Measurements from ENCODE around the gene VWA1.
"Not testable (repeated sequence)": the region's sequence is repeated elsewhere in the genome, so short reads cannot be mapped to it uniquely, and the experiment has no call there.

Gene VWA1

DNA sequence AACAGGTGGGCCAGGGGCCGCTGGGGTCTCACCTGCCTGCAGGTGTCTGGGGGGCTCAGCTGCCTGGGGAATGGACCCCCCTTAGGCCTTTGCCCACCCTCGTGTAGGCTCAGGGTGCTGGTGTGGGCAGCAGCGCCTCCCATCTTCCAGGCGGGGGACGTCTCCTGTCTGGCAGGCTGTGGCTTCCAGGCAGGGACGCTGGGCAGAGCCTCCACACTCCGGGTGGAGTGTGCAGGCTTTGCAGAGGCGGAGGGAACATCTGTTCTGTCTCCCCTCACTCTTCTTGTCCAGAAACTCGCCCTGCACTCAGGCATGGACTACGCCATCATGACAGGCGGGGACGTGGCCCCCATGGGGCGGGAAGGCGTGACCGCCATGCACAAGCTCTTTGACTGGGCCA, 20.4 kb downstream of the VWA1 start:
- not testable (repeated sequence) for DNase-seq (ENCODE audit: low spot score)

DNA sequence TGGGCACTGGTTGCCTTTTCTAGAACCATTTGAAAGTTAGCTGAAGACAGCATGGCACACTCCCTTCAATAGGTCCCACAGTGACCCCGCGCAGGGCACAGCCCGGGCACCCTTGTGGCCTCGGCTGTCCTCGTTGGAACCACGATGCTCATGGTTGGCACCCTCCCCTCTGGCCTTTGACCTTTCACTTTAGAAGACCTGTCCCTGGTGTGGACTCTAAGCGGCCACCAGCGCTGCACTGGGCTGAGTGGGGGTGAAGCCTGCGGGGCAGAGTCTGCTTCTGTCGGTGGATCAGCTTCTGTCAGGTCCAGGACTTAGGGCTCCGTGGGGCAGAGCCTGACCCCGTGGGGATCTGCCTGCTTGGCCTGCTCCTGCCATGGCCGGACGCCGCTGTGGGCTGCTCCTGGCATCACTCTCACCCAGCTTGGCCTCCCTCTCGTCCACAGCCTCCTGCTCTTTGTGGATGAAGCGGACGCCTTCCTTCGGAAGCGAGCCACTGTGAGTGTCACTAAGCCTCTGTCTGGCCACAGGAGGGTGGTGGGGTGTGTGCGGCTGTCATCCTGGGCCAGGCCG, 21.3 kb downstream of the VWA1 start:
- not testable (repeated sequence) for DNase-seq (ENCODE audit: low spot score)

DNA sequence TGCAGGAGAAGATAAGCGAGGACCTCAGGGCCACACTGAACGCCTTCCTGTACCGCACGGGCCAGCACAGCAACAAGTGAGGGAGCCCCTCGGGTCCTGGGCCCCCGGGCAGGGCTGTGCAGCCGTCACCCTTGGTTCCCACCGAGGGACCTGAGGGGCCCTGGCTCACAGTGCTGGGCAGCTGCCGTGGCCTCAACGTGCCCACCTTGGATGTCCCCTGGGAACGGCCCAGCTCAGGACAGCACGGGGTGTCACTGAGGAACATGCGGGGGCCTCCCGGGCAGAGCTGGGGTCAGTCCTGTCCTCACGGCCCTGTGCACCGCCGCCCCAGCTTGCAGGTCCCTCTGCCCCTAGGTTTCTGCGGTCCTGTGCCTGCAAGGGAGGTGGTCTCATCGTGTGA, 23.7 kb downstream of the VWA1 start:
- not testable (repeated sequence) for DNase-seq (ENCODE audit: low spot score)

DNA sequence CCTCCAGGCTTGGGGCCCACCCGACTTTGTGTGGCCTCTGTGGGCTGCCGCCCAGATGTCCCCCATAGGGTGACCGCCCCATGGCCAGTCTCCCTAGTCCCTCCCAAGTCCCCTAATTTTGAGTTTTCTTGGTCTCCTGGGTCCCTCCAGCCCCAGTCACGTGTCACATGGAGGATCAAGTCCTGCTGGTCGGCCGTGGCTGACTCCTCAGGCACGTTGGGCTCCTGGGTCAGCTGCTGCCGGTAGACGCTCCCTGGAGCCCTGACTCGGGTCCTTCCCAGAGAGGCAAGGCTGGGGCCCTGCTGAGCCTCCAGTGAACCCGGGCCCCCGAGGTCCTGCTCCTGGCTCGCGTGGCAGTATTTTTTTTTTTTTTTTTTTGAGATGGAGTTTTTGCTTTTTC, 24.2 kb downstream of the VWA1 start:
- not testable (repeated sequence) for DNase-seq (ENCODE audit: low spot score)

DNA sequence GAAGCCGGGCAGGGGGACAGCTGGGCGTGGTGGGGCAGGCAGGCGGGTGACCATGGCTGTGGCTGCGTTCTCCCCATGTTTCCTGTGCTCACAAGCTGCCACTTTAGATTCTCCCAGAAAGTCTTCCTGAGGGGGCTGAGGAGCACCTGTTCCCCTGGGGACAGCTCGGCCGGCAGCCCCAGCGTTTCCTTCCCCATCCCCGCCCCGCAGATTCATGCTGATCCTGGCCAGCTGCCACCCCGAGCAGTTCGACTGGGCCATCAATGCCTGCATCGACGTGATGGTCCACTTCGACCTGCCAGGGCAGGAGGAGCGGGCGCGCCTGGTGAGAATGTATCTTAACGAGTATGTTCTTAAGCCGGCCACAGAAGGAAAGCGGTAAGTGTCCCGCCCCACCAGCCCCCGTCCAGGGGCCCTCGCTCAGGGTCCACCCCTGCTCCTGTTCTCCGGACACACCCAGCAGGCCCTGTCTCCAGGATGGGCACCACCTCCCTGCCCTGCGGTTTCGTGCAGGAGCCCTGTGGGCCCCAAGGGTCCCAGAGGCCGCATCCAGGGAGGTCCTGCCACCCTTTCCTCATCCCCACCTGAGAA, 25.1 kb downstream of the VWA1 start:
- DNase-seq (ENCODE audit: low spot score), result no peak

DNA sequence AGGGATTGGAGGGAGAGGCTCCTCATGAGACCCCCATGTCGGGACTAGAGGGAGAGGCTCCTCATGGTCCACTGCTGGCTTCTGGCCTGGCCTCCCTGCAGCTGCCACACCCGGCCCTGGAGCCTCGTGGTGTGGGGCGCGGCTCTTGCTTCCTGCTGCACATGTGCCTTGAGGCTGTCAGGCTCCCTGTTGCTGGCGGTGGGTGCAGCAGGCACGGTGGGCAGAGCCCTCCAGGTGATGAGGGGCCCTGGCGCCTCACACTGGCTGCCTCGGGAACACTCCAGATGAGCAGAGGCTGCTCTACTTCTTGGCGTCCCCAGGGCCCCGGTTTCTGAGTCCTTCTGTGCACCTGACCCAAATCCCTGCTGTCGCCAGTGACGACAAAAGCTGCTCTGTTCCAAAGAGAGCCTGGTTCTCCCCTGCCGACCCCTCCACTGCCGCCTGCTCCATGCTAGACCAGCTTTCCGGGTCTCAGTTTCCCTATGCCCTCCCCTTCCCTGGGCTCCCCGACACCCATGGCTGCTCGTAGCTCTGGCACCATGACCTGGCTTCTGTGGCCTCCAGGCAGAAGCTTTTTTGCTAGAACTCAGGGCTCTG, 26.3 kb downstream of the VWA1 start:
- DNase-seq (ENCODE audit: low spot score), result no peak

DNA sequence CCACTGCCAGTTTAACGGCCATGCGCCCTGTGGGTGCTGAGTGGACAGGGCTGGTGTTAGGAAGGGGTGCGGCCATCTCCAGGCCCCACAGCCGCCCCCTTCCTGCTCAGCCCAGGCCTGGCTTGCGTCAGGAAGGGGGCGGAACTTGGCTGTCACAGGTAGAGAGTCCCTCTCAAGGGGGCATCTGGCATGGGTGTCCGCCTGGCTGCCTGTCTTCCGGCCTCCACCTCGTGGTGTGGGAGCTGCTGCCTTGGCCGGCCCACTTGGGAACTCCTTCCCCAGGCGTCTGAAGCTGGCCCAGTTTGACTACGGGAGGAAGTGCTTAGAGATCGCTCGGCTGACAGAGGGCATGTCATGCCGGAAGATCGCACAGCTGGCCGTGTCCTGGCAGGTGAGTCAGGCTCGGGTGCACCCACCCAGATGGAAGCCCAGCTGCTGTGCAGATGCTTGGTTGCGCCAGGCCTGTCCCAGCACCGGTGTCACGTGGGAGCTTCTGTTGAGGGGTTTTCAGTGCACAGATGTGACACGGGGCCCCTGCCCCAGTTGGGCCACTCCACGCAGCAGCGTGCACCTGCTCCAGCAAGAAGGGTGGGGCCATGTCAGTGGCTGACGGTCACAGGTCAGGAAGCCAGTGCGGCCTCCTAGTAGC, 27.0 kb downstream of the VWA1 start:
- no peak for DNase-seq (ENCODE audit: low spot score)

DNA sequence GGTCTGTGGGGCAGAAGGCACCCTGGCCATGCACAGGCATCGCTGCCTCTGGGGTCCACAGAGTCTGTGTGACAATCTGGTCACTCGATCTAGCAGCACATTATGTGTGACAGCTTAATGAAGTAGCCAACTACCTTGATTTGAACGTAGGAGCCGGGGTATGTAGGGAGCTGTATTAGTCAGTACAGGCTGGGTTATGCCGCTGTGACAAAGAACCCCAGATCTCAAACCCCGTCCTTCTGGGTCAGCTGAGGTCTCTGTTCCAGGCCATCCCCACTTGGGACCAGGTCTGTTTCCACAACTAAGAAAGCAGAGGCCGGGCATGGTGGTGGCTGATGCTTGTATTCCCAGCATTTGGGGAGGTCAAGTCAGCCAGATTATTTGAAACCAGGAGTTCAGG, 27.8 kb downstream of the VWA1 start:
- no peak for DNase-seq (ENCODE audit: low spot score)

DNA sequence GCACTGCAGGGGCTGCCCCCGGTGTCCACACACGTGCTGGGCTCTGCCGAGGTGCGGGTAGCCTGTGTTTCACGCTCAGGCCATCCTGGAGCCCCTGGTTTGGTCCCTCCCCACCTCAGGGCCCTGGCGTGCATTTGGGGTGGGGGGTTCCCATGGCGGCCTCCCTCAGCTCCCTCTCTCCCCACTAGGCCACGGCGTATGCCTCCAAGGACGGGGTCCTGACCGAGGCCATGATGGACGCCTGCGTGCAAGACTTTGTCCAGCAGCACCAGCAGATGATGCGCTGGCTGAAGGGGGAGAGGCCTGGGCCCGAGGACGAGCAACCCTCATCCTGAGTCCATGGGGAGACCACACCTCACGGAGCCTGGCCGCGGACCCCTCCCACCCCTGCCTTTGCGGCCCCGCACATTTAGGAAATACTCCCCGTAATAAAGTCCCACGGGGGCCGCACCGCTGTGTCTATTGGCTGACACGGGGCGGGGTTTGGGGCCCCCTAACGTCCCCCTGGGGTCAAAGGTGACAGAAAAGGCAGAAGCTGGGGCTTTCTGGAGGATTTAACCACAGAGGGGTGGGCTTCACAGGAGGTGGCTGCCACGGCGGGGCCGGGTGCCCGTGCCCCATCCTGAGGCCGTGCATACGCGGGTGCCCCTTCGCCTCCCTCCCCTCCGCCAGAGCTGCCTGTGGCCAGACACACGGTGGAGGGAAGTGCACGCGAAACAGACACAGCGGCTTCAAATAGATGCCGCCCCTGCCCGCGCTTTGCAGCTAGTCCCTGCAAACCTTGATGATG, 32.9 kb downstream of the VWA1 start:
- not testable (repeated sequence) for DNase-seq (ENCODE audit: low spot score)

DNA sequence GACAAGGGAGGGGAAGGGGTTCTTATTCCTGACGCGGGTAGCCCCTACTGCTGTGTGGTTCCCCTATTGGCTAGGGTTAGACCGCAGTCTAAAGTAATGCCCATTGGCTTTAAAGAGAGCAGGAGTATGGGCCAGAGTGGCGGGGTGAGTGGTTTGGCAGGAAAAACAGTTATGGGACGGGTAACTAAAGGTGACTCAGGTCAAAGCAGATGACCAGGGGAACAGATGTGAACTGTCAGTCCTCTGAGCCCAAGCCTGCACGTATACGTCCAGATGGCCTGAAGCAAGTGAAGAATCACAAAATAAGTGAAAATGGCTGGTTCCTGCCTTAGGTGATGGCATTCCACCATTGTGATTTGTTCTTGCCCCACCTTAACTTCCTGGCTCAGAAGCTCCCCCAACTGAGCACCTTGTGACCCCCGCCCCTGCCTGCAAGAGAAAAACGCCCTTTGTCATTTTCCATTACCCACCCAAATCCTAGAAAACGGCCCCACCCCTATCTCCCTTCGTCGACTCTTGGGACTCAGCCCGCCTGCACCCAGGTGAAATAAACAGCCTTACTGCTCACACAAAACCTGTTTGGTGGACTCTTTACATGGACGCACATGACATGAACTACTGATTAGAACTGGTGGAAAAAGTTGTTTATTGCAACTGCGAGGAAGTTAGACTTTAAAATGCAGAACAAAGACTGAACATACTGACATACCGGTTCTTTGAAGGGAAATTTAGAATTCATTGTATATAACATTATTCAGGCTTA, 35.3 kb downstream of the VWA1 start:
- no peak for DNase-seq (ENCODE audit: low spot score)

DNA sequence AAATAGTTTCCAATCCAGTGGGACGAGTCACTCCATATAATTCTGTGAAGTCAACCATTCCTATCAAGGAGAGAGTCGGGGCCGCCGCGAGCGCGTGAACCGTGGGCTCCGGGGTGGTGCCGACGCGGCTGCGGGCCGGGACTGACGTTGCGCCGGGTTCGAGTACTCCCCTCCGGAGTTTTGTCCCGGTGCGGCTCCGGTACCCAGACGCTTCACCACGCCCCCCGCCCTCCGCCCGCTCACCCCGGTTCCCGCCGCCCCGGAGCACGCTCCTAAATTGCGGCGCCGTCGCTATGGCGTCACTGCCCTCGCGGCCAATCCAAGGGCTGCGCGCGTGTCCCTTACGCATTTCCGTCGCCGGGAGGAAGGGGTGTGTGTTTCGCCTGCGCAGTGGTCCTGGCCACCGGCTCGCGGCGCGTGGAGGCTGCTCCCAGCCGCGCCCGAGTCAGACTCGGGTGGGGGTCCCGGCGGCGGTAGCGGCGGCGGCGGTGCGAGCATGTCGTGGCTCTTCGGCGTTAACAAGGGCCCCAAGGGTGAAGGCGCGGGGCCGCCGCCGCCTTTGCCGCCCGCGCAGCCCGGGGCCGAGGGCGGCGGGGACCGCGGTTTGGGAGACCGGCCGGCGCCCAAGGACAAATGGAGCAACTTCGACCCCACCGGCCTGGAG, 36.0 kb downstream of the VWA1 start, which contains the start of gene ATAD3B:
Gene ATAD3B (plus strand): TSS at position 377 of the 664 bp plus-strand sequence. CDS start 120 bp downstream, at position 497.
- peak; percentile 89 for DNase-seq (ENCODE audit: low spot score)

DNA sequence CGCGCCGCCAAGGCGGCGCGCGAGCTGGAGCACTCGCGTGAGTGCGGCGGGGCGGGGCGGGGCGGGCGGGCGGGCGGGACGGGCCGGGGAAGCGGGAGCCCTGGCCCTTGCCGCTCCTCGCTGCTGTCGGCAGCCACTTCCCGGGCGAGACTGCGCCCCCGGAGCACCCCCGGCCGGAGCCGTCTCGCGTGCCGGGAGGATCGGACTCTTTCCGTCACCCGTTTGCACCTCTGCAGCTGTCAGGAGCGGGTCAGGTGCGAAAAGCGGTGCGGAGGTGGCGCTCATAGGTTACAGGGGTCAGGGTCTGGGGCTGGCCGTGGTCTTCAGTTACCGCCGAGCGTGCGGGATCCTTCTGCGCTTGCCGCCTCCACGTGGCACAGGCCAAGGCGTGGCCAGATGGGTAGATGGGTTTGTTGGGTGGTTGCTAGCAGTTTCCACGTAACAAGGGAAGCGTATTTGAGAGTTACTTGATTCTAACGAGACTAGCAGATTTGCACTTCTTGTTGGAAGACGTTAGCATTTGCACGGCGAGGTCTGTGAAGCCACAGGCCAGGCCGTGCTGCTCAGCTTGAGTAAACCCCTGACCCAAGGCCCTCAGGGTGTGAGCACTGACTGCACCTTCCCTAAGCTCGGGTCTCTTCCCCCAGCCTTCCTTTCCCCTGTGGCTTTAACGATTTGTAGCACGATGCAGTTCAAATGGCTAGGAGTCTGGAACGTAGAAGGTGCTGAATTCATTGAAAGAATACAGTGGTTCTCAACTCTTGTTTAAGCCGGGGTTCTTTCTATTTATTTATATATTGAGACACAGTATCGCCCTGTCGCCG, 36.8 kb downstream of the VWA1 start:
- DNase-seq (ENCODE audit: low spot score), result not testable (repeated sequence)

DNA sequence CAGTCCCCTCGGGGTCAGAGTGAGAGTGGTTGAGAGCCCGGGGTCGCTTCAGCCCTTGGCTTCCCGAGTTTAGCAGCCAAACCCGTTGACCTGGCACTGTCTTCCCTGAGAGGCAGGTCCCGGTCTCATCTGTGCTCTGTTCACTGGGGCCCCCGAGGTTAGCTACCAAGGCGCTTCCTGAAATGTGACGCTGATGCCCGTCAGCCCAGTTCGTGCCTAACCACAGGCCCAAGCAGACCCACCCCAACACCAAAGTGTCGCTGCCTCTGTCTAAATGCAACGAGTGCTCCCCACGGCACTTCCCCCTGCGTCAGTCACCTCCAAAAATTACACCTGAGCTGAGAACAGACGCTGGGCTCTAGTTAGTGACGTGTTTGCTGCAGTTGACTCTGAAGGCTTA, 40.5 kb downstream of the VWA1 start:
- not testable (repeated sequence) for DNase-seq (ENCODE audit: low spot score)

DNA sequence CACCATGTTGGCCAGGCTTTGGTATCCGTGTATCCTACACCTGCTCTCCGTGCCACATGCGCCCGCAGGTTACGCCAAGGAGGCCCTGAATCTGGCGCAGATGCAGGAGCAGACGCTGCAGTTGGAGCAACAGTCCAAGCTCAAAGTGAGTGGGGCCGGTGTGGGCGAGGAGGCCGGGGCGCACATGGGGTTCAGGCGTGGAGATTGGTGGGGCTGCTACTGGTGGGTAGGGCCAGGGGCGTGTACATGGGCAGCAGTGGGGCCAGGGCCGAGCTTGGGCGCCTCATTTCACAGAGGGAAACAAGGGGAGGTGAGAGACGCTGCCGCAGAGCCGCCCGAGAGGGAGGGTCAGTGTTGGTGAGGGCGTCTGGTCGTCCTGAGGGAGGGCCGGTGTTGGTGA, 41.7 kb downstream of the VWA1 start:
- no peak for DNase-seq (ENCODE audit: low spot score)

DNA sequence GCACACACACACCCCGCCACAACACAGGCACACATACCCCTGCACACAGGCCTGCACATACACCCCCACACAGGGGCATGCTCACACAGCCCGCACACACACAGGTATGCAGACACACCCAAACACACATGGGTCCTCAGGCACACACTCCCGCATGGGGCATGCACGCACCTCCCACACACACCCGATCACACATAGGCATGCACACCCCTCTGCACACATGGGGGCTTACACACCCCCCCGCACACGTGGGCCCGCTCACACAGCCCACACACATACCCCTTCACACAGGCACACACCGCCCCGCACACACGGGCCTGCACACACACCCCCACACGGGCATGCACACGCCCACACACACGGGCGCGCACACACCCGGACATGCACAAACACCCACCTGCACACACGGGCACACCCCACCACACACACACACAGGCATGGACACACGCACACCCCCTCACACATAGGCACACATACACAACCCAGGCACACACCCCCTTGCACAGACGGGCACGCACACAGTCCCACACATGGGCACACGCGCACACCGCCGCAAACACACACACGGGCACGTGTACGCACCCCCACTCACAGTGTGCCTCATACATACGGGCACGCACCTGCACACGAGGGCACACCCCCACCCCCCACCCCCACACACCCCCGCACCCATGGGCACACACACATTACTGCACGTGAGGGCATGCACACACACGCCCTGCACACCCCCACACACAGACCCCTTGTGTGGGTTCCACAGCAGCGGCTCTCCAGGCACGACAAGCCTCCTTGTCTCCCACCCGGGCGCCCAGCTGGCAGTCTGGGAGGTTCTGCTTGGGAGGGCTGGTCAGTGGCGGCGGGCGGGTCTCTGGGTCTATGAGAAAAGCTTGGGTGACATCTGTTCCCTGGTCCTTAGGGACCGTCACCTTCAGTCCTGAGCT, 44.3 kb downstream of the VWA1 start:
- no peak for DNase-seq (ENCODE audit: low spot score)

DNA sequence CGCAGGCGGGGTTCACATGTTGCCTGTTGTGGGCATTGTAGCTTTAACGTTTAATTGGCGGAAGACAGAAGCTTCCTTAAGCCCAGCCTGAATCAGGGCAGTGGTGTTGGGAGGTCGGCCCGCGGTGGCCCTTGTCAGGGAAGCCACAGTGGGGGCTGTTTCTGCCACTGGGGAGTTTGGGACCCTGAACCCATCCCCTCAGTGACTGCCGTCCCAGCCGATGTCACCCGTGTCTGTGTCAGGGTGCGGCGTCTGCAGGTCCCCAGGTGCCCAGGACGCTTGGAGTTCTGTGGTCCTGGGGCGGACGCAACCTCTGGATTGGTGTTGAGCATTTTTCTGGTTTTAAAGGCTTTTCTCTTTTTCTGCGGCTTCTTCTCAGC, 45.0 kb downstream of the VWA1 start:
- DNase-seq (ENCODE audit: low spot score), result not testable (repeated sequence)

DNA sequence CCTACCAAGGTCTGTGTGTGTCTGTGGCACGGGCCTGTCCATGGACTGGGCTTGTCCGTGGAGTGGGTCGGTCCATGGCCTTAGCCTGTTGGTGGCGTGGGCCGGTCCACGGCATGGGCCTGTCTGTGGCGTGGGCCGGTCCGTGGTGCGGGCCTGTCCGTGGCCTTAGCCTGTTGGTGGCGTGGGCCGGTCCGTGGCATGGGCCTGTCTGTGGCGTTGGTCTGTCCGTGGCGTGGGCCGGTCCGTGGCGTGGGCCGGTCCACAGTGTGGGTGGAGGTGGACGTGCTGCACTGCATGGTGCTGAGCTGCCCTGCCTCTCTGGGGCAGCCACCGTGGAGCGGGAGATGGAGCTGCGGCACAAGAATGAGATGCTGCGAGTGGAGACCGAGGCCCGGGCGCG, 46.3 kb downstream of the VWA1 start:
- not testable (repeated sequence) for DNase-seq (ENCODE audit: low spot score)

DNA sequence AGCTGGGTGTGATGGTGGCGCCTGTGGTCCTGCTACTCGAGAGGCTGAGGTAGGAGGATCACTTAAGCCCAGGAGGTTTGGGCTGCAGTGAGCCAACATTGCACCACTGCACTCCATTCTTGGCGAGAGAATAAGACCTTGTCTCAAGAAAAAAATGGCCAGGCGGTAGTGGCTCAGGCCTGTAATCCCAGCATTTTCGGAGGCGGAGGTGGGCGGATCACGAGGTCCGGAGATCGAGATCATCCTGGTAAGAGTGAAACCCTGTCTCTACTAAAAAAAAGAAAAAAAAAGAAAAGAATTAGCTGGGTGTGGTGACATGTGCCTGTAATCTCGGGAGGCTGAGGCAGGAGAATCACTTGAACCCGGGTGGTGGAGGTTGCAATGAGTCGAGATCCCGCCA, 47.4 kb downstream of the VWA1 start:
- DNase-seq (ENCODE audit: low spot score), result no peak

DNA sequence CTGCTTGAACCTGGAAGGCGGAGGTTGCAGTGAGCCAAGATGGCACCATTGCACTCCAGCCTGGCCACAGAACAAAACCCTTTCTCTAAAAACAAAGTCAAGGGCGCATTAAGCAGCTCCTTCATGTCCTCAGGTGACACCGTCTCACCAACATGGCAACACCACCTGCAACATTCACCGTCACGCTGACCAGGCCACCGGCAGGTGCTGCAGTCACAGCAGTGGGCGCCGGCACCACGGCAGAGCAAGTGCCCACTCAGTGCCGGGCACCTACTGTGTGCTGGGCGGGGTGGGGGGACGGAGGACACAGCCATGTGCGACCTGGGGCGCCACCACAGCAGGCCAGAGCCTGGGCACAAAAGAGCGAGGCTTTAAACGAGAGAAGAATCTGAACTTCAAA, 48.2 kb downstream of the VWA1 start:
- DNase-seq (ENCODE audit: low spot score), result no peak

All from LoVo (cell line).